ENCODE data around the gene MRPS18A.

- TF ChIP-seq PHF8 (IDR thresholded peaks at IDR 0.05; ENCODE audit: borderline replicate concordance, low read length), result no peak
- no peak for TF ChIP-seq TBP (optimal IDR thresholded peaks at IDR 0.05; ENCODE audit: low read depth, low read length)
- TF ChIP-seq NRF1 (conservative IDR thresholded peaks at IDR 0.05 in 1 of 2, IDR thresholded peaks at IDR 0.05 in 1 of 2), result no peak
- no peak for TF ChIP-seq CTCF (IDR thresholded peaks at IDR 0.05 in 2 of 3, conservative IDR thresholded peaks at IDR 0.05 in 1 of 3; ENCODE audit: insufficient read depth in 2 of 3, low read depth in 1 of 3, low read length in 3 of 3)
- no peak for TF ChIP-seq ATF2 (CRISPR knock-in tag; IDR thresholded peaks at IDR 0.05)
- TF ChIP-seq MYC (IDR thresholded peaks at IDR 0.05; ENCODE audit: low read depth, low read length), result no peak
- TF ChIP-seq MYC (CRISPR knock-in tag; IDR thresholded peaks at IDR 0.05; ENCODE audit: borderline replicate concordance, low read depth), result no peak
- TF ChIP-seq FOS (IDR thresholded peaks at IDR 0.05; ENCODE audit: extremely low read depth, insufficient read length), result no peak
- TF ChIP-seq GTF2E2 (tag; IDR thresholded peaks at IDR 0.05), result no peak
- no peak for TF ChIP-seq EZH2 (IDR thresholded peaks at IDR 0.05; ENCODE audit: borderline replicate concordance, low read depth, low read length)
- no peak for TF ChIP-seq NFYB (IDR thresholded peaks at IDR 0.05; ENCODE audit: extremely low read depth, insufficient read length)
- no peak for TF ChIP-seq ZBTB49 (CRISPR knock-in tag; IDR thresholded peaks at IDR 0.05; ENCODE audit: borderline replicate concordance)
These were observed 7.8 kb upstream of the MRPS18A start for GRCh38 chr6:43695215-43695966.
